ENCODE data around the gene RSRC1. TPM values are rescaled to one million over a fixed set of nuclear protein-coding genes. Genes with fewer than 3 reads are reported as not detected.

Gene RSRC1
- total RNA-seq, 1 donor from 2014 or later, result 80.5 TPM

DNA sequence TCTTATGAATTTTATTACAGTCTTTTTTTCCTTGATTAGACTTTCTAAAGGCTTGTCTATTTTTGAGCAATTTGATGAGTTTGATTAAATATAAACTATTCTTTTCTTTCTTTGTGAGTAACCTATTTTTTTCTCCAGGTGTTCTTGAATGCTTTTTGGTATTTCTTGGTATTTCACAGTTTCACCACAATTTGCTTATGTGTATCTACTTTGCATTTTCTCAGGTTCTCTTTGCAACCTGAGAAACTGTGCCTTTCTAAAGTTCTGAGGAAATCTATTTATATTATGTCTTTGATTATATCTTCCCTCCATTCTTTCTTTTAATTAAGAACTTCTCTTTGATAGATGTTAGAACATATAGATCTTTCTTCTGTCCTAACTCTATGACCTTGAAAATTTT lies 344.0 kb downstream of the RSRC1 start:
- DNase-seq (ENCODE audit: low spot score), result no peak
- H3K4me2 ChIP-seq, result no peak overlapping the region
- no peaks in the 10 kb centered on the region for H3K9me3 ChIP-seq (ENCODE audit: low read depth)
- TF ChIP-seq EZH2 (IDR thresholded peaks at IDR 0.05) (no peak), CTCF (IDR thresholded peaks at IDR 0.05) (no peak), EZH2phosphoT487 (IDR thresholded peaks at IDR 0.05) (no peak)
- Mint-ChIP-seq H3K36me3 (no peaks in the 10 kb centered on the region), H3K27me3 (ENCODE audit: insufficient read depth, low read depth) (no peaks in the 10 kb centered on the region), H3K27ac (no peak overlapping the region), H3K9me3 (no peaks in the 10 kb centered on the region), H3K4me1 (no peaks in the 10 kb centered on the region), H3K4me3 (no peak overlapping the region)
- H3F3A ChIP-seq (ENCODE audit: low read depth), result no peaks in the 10 kb centered on the region
- H3K9ac ChIP-seq, result no peak overlapping the region
- H3K27me3 ChIP-seq, result no peaks in the 10 kb centered on the region
- H2AFZ ChIP-seq (replicated peaks), result no peak overlapping the region
- no peak overlapping the region for H3K4me3 ChIP-seq
- H3K36me3 ChIP-seq, result no peaks in the 10 kb centered on the region
- no peaks in the 10 kb centered on the region for H3K4me1 ChIP-seq
- H3K27ac ChIP-seq, result no peak overlapping the region
- H4K20me1 ChIP-seq (ENCODE audit: low read depth), result no peaks in the 10 kb centered on the region
- no peaks in the 10 kb centered on the region for H3K79me2 ChIP-seq (ENCODE audit: low read depth)

- no peaks in the 10 kb centered on the region for H3K9me3 Mint-ChIP-seq
- DNase-seq (ENCODE audit: low spot score), result no peak
- no peak overlapping the region for H2AFZ ChIP-seq (replicated peaks)
- no peak overlapping the region for H3K27ac Mint-ChIP-seq
- no peaks in the 10 kb centered on the region for H3K4me1 Mint-ChIP-seq
- H3K9ac ChIP-seq, result no peak overlapping the region
- no peak overlapping the region for H3K27ac ChIP-seq
- H3K36me3 ChIP-seq, result no peaks in the 10 kb centered on the region
- H3K36me3 Mint-ChIP-seq, result no peaks in the 10 kb centered on the region
- no peaks in the 10 kb centered on the region for H3K27me3 Mint-ChIP-seq (ENCODE audit: insufficient read depth, low read depth)
- H3K4me2 ChIP-seq, result no peak overlapping the region
- no peaks in the 10 kb centered on the region for H3K79me2 ChIP-seq (ENCODE audit: low read depth)
- no peaks in the 10 kb centered on the region for H3F3A ChIP-seq (ENCODE audit: low read depth)
- H3K27me3 ChIP-seq, result no peaks in the 10 kb centered on the region
- no peak overlapping the region for H3K4me3 ChIP-seq
- no peaks in the 10 kb centered on the region for H3K4me1 ChIP-seq
- no peak overlapping the region for H3K4me3 Mint-ChIP-seq
- no peaks in the 10 kb centered on the region for H3K9me3 ChIP-seq (ENCODE audit: low read depth)
- TF ChIP-seq EZH2 (IDR thresholded peaks at IDR 0.05), result no peak
- no peak for TF ChIP-seq CTCF (IDR thresholded peaks at IDR 0.05)
- TF ChIP-seq EZH2phosphoT487 (IDR thresholded peaks at IDR 0.05), result no peak
- no peaks in the 10 kb centered on the region for H4K20me1 ChIP-seq (ENCODE audit: low read depth)
Measured at GRCh38 chr3:158455406-158455805, 345.5 kb downstream of the RSRC1 start.

GRCh38 chr3:158456114-158456513 lies 346.2 kb downstream of the RSRC1 start:
- Histone ChIP-seq H3F3A (ENCODE audit: low read depth) (no peaks in the 10 kb centered on the region), H3K36me3 (no peaks in the 10 kb centered on the region), H3K4me3 (no peak overlapping the region), H3K9ac (no peak overlapping the region), H3K27me3 (no peaks in the 10 kb centered on the region), H3K9me3 (ENCODE audit: low read depth) (no peaks in the 10 kb centered on the region), H3K27ac (no peak overlapping the region), H4K20me1 (ENCODE audit: low read depth) (no peaks in the 10 kb centered on the region), H3K79me2 (ENCODE audit: low read depth) (no peaks in the 10 kb centered on the region), H3K4me2 (no peak overlapping the region), H3K4me1 (no peaks in the 10 kb centered on the region), H2AFZ (replicated peaks) (no peak overlapping the region)
- Mint-ChIP-seq H3K27ac (no peak overlapping the region), H3K27me3 (ENCODE audit: insufficient read depth, low read depth) (no peaks in the 10 kb centered on the region), H3K36me3 (no peaks in the 10 kb centered on the region), H3K4me1 (no peaks in the 10 kb centered on the region), H3K4me3 (no peak overlapping the region), H3K9me3 (no peaks in the 10 kb centered on the region)
- TF ChIP-seq EZH2 (IDR thresholded peaks at IDR 0.05), result no peak
- no peak for TF ChIP-seq CTCF (IDR thresholded peaks at IDR 0.05)
- no peak for TF ChIP-seq EZH2phosphoT487 (IDR thresholded peaks at IDR 0.05)
- DNase-seq (ENCODE audit: low spot score), result no peak

Data from neural progenitor cell (in vitro differentiated cells).